HG02970 (cell line): ENCODE results near the gene CTU1.

ENCODE experiments used
- ATAC-seq: cut with Tn5 transposase; IDR thresholded peaks from one replicate; pipeline ENCODE4 v1.9.1; 2021; ENCODE audit warnings: mild to moderate bottlenecking, moderate library complexity, moderate number of reproducible peaks; ENCODE audit not compliant: unreplicated experiment, low FRiP score

The CTU1 gene

GRCh38 chr19:51135004-51135403 is 26.8 kb upstream of the CTU1 start:
- no peak for ATAC-seq

- ATAC-seq, result no peak
Measured at GRCh38 chr19:51131780-51132680, 23.8 kb upstream of the CTU1 start.

DNA sequence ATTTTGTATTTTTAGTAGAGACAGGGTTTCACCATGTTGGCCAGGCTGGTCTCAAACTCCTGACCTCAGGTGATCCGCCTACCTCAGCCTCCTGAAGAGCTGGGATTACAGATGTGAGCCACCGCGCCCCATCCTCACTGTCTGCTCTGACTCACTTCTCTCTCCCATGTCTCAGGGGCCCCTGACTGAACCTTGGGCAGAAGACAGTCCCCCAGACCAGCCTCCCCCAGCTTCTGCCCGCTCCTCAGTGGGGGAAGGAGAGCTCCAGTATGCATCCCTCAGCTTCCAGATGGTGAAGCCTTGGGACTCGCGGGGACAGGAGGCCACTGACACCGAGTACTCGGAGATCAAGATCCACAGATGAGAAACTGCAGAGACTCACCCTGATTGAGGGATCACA is 21.5 kb upstream of the CTU1 start:
- no peak for ATAC-seq

DNA sequence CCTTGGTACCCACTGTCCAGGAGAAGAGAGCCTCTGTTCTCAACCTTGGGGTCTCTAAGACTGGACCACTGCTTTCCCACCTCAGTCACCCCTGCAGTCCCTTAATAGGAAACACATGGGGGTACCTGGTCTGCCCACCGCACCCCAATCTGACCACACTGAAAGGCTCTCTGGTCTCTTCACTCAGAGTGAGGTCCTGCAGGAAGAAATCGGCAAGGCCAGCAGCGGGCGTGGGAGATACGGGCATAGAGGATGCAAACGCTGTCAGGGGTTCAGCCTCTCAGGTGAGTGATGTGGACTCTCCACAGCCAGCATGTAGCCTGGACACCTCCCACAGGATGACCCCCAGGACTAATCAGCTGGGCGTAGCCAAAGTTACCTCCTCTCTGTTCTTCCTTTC is 20.0 kb upstream of the CTU1 start:
- no peak for ATAC-seq

DNA sequence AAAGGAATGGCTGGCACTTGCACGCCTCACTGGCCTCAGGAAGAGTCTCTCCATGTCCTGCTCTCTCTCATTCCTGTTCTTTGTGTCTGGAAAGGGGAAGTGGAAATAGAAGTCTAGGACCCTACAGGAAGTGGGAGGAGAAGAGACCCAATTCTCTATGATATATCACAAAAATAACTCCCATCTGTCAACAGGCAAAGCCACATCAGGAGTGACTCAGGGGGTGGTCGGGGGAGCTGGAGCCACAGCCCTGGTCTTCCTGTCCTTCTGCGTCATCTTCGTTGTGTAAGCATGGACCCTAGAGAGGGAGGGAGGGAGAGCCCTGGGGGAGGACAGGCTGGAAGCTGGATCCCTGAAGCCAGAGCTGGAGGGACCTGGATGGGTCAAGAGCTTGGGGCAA is 19.5 kb upstream of the CTU1 start:
- no peak for ATAC-seq

DNA sequence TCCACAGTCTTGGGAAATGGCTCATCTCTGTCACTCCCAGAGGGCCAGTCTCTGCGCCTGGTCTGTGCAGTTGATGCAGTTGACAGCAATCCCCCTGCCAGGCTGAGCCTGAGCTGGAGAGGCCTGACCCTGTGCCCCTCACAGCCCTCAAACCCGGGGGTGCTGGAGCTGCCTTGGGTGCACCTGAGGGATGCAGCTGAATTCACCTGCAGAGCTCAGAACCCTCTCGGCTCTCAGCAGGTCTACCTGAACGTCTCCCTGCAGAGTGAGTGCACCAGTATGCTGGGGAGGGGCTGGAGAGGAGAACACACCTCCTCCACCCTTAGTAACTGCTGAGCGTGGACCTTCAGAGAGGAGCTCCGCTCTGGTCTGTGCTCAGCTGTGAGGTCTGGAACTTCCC is 18.8 kb upstream of the CTU1 start:
- no peak for ATAC-seq

DNA sequence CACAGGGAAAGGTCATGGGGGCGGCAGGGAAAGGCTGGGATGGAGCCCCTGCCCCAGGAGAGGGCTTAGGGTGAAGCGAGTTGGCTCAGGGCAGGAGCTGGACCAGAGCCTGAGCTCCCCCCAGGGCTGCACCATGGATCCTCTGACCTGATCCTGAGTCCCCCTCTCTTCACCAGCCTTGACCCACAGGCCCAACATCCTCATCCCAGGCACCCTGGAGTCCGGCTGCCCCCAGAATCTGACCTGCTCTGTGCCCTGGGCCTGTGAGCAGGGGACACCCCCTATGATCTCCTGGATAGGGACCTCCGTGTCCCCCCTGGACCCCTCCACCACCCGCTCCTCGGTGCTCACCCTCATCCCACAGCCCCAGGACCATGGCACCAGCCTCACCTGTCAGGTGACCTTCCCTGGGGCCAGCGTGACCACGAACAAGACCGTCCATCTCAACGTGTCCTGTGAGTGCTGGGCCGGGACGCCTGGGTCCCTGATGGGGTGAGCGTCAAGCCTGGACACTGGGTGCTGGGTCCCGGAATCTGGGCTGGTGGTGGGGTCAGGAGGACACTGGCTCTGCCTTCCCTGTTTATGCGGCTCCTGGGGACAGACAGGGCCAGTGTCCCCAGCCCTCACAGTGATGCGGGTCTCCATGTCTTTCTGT is 17.3 kb upstream of the CTU1 start:
- ATAC-seq, result no peak

DNA sequence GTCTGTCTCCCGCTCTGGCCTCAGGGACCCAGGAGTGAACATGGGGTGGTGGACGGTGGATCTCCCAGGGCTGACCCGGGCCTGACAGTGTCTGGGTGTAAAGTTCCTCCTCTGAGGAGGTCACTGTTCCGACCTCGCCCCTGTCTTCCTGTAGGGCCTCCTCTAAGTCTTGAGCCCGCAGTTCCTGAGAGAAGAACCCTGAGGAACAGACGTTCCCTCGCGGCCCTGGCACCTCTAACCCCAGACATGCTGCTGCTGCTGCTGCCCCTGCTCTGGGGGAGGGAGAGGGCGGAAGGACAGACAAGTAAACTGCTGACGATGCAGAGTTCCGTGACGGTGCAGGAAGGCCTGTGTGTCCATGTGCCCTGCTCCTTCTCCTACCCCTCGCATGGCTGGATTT is 16.5 kb upstream of the CTU1 start, which contains the start of gene SIGLEC9:
Gene SIGLEC9, plus strand, starts transcription at position 178 of the 400 bp plus-strand sequence. Its CDS starts 69 bp downstream, at position 247.
- ATAC-seq, result no peak

GRCh38 chr19:51124216-51124615 is 16.0 kb upstream of the CTU1 start:
- ATAC-seq, result no peak

- ATAC-seq, result no peak
Measured at GRCh38 chr19:51123802-51124201, 15.6 kb upstream of the CTU1 start.

DNA sequence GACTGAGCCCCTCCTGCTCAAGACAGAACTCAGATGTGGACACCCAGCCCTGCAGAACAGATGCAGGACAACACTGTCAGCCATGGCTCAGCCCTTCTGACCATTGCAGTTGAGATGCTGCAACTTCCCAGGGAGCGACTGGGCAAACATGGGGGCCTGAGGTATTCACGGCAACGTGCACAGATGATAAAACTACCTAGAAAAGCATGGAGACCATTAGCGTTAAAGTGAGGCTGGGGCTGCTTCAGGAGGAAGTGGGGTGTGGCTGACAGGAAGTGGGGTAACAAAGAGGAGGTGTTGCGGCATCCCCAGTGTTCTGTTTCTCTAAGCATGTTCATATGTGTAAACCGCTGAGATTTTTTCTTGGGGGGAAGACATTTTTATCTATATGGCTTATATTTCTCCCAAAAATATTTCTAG is 15.2 kb upstream of the CTU1 start:
- ATAC-seq, result no peak

- ATAC-seq, result no peak
Measured at GRCh38 chr19:51122112-51122981, 14.1 kb upstream of the CTU1 start.

DNA sequence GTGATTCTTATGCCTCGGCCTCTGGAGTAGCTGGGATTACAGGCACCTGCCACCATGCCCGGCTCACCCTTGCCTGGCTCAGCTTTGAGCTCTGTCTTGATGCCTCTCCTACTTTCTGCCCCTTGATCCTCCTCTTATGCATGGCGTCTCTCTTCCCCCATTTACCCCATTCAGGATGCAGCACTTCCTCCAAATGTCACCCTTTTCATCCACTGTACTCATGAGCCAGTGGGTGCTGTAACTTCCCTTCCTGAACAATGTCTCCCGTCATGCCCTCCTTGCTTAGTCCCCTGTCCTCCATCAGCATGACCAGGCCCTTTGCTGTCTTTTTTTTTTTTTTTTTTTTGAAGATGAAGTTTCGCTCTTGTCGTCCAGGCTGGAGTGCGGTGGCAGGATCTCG is 13.0 kb upstream of the CTU1 start:
- no peak for ATAC-seq

- no peak for ATAC-seq
Measured at GRCh38 chr19:51120160-51120559, 12.0 kb upstream of the CTU1 start.

- no peak for ATAC-seq
Measured at GRCh38 chr19:51119611-51120010, 11.4 kb upstream of the CTU1 start.

GRCh38 chr19:51119101-51119500 is 10.9 kb upstream of the CTU1 start:
- no peak for ATAC-seq

DNA sequence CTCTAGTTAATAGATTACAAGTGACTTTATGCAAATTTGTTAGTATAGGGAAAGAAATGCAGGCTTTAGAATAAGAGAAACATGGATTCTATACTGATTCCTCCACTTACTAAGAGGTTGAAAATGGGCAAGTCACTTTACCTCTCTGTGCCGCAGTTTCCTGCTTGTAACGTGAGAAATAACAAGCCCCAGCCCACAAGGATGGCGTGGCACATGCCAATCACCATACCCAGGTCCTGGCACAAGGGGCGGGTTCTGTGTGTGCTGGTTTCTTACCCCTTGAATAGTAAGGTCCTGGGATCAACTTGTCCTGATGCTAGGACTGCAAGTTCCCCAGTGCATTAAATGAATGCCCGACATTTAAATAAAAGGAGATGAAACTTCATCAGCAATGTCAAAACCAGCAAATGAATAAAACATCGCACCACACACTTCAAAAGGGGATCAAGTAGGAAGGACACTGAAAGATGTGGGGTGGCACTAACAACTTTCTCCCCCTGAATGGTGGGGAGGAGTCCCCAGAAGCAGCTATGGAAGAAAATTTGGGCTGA is 8.6 kb upstream of the CTU1 start:
- no peak for ATAC-seq

DNA sequence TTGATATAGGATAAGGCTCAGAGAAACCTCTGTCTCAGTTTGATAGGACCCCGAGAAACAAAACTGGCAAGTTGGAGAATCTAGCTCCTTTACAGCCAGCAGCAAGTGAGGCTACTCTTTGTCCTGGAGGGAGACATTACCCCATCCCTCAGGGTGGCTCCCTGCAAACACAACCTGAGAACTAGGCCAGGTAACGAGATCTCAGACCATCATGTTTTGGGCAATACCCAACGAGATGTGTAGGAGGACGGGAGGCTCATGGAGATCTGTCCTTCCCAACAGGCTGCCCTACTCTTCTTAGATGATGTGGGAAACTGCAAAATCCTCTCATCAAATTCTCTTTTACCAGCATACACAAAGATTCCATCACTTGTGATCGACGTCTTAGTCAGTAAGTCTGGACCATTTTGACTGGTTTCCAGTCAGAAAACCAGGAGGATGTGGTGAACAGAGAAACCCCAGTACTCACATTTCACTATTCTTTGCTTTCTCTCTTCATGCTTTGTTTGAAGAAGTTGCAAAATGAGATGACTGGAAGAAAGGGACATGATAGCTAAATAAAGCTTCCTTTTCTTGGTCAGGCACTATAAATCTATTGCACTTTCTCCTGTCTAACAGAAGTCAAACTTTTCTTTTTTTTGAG is 6.0 kb upstream of the CTU1 start:
- ATAC-seq, result no peak

GRCh38 chr19:51111606-51112005 is 3.4 kb upstream of the CTU1 start:
- ATAC-seq, result no peak

GRCh38 chr19:51110666-51110971 is 2.4 kb upstream of the CTU1 start:
- no peak for ATAC-seq
